ENCODE data around the gene ENKD1.

The ENKD1 gene

DNA sequence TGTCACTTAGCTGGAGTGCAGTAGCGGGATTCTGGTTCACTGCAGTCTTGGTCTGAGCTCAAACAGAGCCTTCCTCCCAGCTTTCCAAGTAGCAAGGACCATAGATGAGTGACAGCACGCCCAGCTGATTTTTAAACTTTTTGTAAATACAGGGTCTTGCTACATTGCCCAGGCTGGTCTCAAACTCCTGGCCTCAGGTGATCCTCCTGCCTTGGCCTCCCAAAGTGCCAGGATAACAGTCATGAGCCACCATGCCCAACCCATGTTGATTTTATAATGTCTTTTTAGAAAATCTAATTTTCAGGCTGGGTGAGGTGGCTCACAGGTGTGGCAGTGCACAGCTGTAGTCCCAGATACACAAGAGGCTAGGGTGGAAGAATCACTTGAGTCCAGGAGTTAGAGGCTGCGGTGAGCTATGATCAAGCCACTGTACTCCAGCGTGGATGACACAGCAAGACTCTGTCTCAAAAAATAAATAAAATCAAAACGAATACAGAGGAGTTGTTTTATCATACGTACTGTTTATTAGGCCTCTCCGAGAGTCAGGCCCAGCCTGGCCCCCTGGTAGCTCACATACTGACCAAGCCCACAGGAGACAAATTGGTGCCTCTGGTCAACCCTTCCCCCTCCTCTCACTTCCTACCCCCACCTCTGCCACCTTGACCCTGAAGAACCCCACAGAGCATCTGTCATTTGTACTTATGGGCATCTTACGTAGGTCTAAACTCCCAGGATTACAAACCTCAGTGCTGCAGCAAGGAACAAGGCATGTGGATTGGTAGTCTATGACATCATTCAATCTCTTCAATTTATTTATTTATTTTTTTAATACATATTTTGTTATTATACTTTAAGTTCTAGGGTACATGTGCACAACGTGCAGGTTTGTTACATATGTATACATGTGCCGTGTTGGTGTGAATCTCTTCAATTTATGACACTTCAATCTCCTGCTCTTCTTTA is 13.7 kb upstream of the ENKD1 start:
- TF ChIP-seq, protein P1, sequence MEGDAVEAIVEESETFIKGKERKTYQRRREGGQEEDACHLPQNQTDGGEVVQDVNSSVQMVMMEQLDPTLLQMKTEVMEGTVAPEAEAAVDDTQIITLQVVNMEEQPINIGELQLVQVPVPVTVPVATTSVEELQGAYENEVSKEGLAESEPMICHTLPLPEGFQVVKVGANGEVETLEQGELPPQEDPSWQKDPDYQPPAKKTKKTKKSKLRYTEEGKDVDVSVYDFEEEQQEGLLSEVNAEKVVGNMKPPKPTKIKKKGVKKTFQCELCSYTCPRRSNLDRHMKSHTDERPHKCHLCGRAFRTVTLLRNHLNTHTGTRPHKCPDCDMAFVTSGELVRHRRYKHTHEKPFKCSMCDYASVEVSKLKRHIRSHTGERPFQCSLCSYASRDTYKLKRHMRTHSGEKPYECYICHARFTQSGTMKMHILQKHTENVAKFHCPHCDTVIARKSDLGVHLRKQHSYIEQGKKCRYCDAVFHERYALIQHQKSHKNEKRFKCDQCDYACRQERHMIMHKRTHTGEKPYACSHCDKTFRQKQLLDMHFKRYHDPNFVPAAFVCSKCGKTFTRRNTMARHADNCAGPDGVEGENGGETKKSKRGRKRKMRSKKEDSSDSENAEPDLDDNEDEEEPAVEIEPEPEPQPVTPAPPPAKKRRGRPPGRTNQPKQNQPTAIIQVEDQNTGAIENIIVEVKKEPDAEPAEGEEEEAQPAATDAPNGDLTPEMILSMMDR (conservative IDR thresholded peaks at IDR 0.05; ENCODE audit: low read depth, low read length) = no peak
- H3K4me3 ChIP-seq (ENCODE audit: low read length) = no peak overlapping the region
- DNase-seq (ENCODE audit: low read depth) = no peak

DNA sequence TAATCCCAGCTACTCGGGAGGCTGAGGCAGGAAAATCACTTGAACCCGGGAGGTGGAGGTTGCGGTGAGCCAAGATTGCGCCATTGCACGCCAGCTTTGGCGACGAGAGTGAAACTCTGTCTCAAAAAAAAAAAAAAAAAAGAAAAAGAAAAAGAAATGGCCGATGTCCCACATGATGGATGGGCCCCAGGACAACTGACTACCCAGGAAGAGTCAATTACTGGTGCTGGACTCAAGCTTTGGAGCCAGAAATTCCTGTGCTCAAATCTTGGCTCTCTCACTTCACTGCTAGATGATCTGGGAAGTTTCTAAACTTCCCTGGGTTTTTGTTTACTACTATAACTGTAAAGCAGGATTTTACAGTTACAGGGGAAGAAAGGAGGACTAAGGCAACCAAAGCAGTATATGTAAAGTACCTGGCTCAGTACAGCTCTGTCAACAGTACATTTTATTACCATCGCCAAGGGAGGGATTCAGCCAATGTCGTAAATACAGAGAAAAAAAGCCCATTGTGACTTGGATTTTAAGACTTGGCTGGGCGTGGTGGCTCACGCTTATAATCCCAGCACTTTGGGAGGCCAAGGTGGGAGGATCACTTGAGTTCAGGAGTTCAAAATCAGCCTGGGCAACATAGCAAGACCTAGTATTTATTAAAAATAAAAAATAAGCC is 11.9 kb upstream of the ENKD1 start:
- TF ChIP-seq, protein P1 (conservative IDR thresholded peaks at IDR 0.05; ENCODE audit: low read depth, low read length) = no peak
- DNase-seq (ENCODE audit: low read depth) = no peak
- no peak overlapping the region for H3K4me3 ChIP-seq (ENCODE audit: low read length)

DNA sequence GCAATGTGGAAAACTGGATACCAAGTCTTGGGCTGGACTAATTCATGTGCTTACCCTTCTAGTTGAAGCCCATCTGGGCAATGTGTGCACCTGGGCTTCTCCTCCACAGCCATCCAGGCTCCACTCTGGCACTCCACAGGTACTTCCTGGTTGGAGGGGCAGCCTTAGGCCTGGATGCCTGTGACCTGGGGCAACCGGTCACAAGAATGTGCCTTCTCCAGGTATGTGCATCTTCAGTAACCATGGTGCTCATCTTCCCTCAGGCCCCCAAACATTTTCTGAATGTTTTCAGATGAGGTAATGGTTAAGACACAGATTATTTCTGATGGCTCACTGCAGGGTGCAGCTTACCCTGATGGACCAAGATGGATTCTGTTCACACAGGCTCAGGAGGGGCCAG is 11.2 kb upstream of the ENKD1 start:
- no peak overlapping the region for H3K4me3 ChIP-seq (ENCODE audit: low read length)
- DNase-seq (ENCODE audit: low read depth) = no peak
- TF ChIP-seq, protein P1 (conservative IDR thresholded peaks at IDR 0.05; ENCODE audit: low read depth, low read length) = no peak

DNA sequence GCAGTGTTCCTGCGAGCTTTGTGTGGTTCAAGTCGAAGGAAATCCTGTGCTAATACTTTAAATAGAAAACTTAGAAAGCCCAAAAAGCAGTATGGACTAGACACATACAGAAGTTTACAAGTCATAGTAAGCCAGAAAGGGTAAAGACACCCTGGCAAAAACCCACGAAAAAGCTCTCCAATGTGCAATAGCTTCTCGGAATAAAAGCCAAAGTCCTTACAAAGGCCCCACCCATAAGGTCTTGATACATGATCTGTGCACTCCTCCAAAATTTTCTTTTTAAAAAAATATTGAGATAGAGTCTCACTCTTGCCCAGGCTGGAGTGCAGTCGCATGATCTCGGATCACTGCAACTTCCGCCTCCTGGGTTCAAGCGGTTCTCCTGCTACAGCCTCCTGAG is 10.4 kb upstream of the ENKD1 start:
- TF ChIP-seq, protein P1 (conservative IDR thresholded peaks at IDR 0.05; ENCODE audit: low read depth, low read length) = no peak
- no peak for DNase-seq (ENCODE audit: low read depth)
- no peak overlapping the region for H3K4me3 ChIP-seq (ENCODE audit: low read length)

DNA sequence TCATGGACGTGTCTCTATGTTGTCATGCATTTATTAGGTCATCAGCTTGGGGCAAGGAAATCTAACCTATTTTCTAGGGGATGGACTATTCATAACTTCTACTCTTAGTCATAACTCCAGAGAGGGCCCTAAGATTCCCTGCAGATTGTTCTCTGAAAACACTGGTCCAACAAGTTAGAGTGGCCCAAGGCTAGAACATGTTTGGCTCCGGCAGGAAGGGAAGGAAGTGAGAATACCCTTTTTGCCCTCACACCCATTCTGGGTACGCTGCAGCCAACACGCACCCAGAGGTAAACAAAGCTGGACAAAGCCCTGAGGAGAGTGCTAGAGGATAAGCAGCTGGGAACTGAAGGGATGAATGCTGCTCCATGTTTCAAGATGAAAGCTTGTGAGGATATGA is 10.0 kb upstream of the ENKD1 start:
- TF ChIP-seq, protein P1 (conservative IDR thresholded peaks at IDR 0.05; ENCODE audit: low read depth, low read length) = no peak
- no peak overlapping the region for H3K4me3 ChIP-seq (ENCODE audit: low read length)
- DNase-seq (ENCODE audit: low read depth) = no peak

DNA sequence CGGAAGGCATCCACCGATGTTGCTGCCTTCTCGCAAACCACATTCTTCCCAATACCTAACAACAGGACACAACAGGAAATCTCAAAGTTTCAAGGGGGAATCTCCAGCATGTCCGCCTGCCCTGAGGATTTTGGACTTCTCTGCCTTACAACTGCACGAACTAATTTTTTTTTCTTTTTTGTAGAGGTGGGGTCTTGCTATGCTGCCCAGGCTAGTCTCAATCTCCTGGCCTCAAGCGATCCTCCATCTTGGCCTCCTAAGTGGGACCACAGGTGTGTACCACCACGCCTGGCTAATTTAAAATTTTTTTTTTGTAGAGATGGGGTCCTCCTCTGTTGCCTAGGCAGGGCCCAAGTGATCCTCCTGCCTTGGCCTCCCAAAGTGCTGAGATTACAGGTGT is 9.4 kb upstream of the ENKD1 start:
- no peak for DNase-seq (ENCODE audit: low read depth)
- no peak overlapping the region for H3K4me3 ChIP-seq (ENCODE audit: low read length)

More for the DNA sequence above, 9.4 kb upstream of the ENKD1 start:
- TF ChIP-seq, protein P1 (conservative IDR thresholded peaks at IDR 0.05; ENCODE audit: low read depth, low read length) = no peak

All from retinal pigment epithelial cell (primary cell).